PFSK-1 (cell line): ENCODE results near the gene ABCC8.

Source experiments
- FOXP2 ChIP-seq: optimal IDR thresholded peaks from 2 replicates; pipeline ENCODE3; 2011; ENCODE audit warnings: borderline replicate concordance, control low read depth, inconsistent platforms; ENCODE audit not compliant: insufficient read depth; ENCODE audit errors: extremely low read length, extremely low read depth
- POLR2AphosphoS5 ChIP-seq: IDR thresholded peaks from 2 replicates; pipeline ENCODE4 v1.6.1; 2012; ENCODE audit warnings: low read depth, mild to moderate bottlenecking, control low read depth, low read length, moderate library complexity
- REST ChIP-seq, 2 experiments: IDR thresholded peaks; 2 replicates each; pipeline versions ENCODE4 v1.6.1 to v1.8.0; 2011 to 2012; ENCODE audit warnings: low read depth in 2 of 2, low read length in 2 of 2, control low read depth in 1 of 2, inconsistent platforms in 1 of 2, mild to moderate bottlenecking in 1 of 2, moderate library complexity in 1 of 2; ENCODE audit not compliant: insufficient read depth in 1 of 2
- SIN3A ChIP-seq: IDR thresholded peaks from 2 replicates; pipeline ENCODE4 v1.6.1; 2012; ENCODE audit warnings: mild to moderate bottlenecking, low read length, moderate library complexity, borderline replicate concordance; ENCODE audit not compliant: insufficient read depth
- TAF1 ChIP-seq: IDR thresholded peaks from 2 replicates; pipeline ENCODE4 v1.6.1; 2012; ENCODE audit warnings: low read length, control low read depth, borderline replicate concordance; ENCODE audit not compliant: insufficient read depth

ABCC8 gene

GRCh38 chr11:17414992-17415391 lies 61.7 kb downstream of the ABCC8 start:
- TF ChIP-seq FOXP2 (no peak), TAF1 (no peak), POLR2AphosphoS5 (no peak), REST (IDR thresholded peaks at IDR 0.05; ENCODE audit: insufficient read depth in 1 of 2, low read depth in 2 of 2, low read length in 2 of 2) (no peak), SIN3A (no peak)

- TF ChIP-seq FOXP2 (no peak), TAF1 (no peak), REST (IDR thresholded peaks at IDR 0.05; ENCODE audit: insufficient read depth in 1 of 2, low read depth in 2 of 2, low read length in 2 of 2) (no peak), SIN3A (no peak), POLR2AphosphoS5 (no peak)
Measured at GRCh38 chr11:17414317-17414737, 62.3 kb downstream of the ABCC8 start.

- TF ChIP-seq SIN3A = no peak
- TF ChIP-seq POLR2AphosphoS5 = no peak
- TF ChIP-seq REST (IDR thresholded peaks at IDR 0.05; ENCODE audit: insufficient read depth in 1 of 2, low read depth in 2 of 2, low read length in 2 of 2) = no peak
- TF ChIP-seq TAF1 = no peak
- TF ChIP-seq FOXP2 = no peak
Measured at GRCh38 chr11:17413414-17414316, 63.0 kb downstream of the ABCC8 start.

GRCh38 chr11:17412488-17413180 lies 64.0 kb downstream of the ABCC8 start:
- no peak for TF ChIP-seq POLR2AphosphoS5
- no peak for TF ChIP-seq SIN3A
- no peak for TF ChIP-seq FOXP2
- TF ChIP-seq TAF1 = no peak
- TF ChIP-seq REST (IDR thresholded peaks at IDR 0.05; ENCODE audit: insufficient read depth in 1 of 2, low read depth in 2 of 2, low read length in 2 of 2) = no peak
